ENCODE data around the gene H6PD.

H6PD gene

GRCh38 chr1:9193233-9193625 lies 41.3 kb upstream of the H6PD start:
- H2AFZ ChIP-seq (ENCODE audit: low read depth, low read length, severe bottlenecking), result no peak overlapping the region
- no peak overlapping the region for H3K27ac ChIP-seq (ENCODE audit: low read depth, low read length)
- no peaks in the 10 kb centered on the region for H3K27me3 ChIP-seq (ENCODE audit: low read length)

GRCh38 chr1:9194024-9194423 lies 40.5 kb upstream of the H6PD start:
- no peaks in the 10 kb centered on the region for H3K79me2 ChIP-seq (ENCODE audit: insufficient read depth, low read length)
- TF ChIP-seq EZH2phosphoT487 (conservative IDR thresholded peaks at IDR 0.05; ENCODE audit: low read length), result no peak
- TF ChIP-seq CTCF (IDR thresholded peaks at IDR 0.05; ENCODE audit: insufficient read depth, low read length, poor library complexity, severe bottlenecking), result no peak
- H3K9ac ChIP-seq (ENCODE audit: low read length), result no peak overlapping the region
- no peaks in the 10 kb centered on the region for H3K27me3 ChIP-seq (ENCODE audit: low read length)
- no peaks in the 10 kb centered on the region for H3K9me2 ChIP-seq (replicated peaks; ENCODE audit: insufficient read depth, low read length)
- no peaks in the 10 kb centered on the region for H3K36me3 ChIP-seq (ENCODE audit: low read length)
- H3K27ac ChIP-seq (ENCODE audit: low read depth, low read length), result no peak overlapping the region
- no peaks in the 10 kb centered on the region for H3K9me3 ChIP-seq (ENCODE audit: insufficient read depth, low read length)
- H3K4me3 ChIP-seq (ENCODE audit: insufficient read depth, low read length, poor library complexity, severe bottlenecking), result no peak overlapping the region
- no peaks in the 10 kb centered on the region for H4K20me1 ChIP-seq (ENCODE audit: low read depth, low read length)
- H3F3A ChIP-seq (ENCODE audit: insufficient read depth), result no peaks in the 10 kb centered on the region
- H2AFZ ChIP-seq (ENCODE audit: low read depth, low read length, severe bottlenecking), result no peak overlapping the region
- H3K4me2 ChIP-seq (ENCODE audit: low read depth, low read length, poor library complexity, severe bottlenecking), result no peak overlapping the region

More at GRCh38 chr1:9193233-9193625, 41.3 kb upstream of the H6PD start:
- Histone ChIP-seq H3K79me2 (ENCODE audit: insufficient read depth, low read length) (no peaks in the 10 kb centered on the region), H3K9me2 (replicated peaks; ENCODE audit: insufficient read depth, low read length) (no peaks in the 10 kb centered on the region), H3K36me3 (ENCODE audit: low read length) (no peaks in the 10 kb centered on the region), H3K9me3 (ENCODE audit: insufficient read depth, low read length) (no peaks in the 10 kb centered on the region), H4K20me1 (ENCODE audit: low read depth, low read length) (no peaks in the 10 kb centered on the region), H3K4me2 (ENCODE audit: low read depth, low read length, poor library complexity, severe bottlenecking) (no peak overlapping the region), H3K4me3 (ENCODE audit: insufficient read depth, low read length, poor library complexity, severe bottlenecking) (no peak overlapping the region), H3F3A (ENCODE audit: insufficient read depth) (no peaks in the 10 kb centered on the region), H3K9ac (ENCODE audit: low read length) (no peak overlapping the region)
- TF ChIP-seq EZH2phosphoT487 (conservative IDR thresholded peaks at IDR 0.05; ENCODE audit: low read length), result no peak
- no peak for TF ChIP-seq CTCF (IDR thresholded peaks at IDR 0.05; ENCODE audit: insufficient read depth, low read length, poor library complexity, severe bottlenecking)

- H4K20me1 ChIP-seq (ENCODE audit: low read depth, low read length), result no peaks in the 10 kb centered on the region
- no peak overlapping the region for H2AFZ ChIP-seq (ENCODE audit: low read depth, low read length, severe bottlenecking)
- no peaks in the 10 kb centered on the region for H3K27me3 ChIP-seq (ENCODE audit: low read length)
- no peaks in the 10 kb centered on the region for H3K36me3 ChIP-seq (ENCODE audit: low read length)
- H3K9me3 ChIP-seq (ENCODE audit: insufficient read depth, low read length), result no peaks in the 10 kb centered on the region
- no peaks in the 10 kb centered on the region for H3K79me2 ChIP-seq (ENCODE audit: insufficient read depth, low read length)
- no peak overlapping the region for H3K9ac ChIP-seq (ENCODE audit: low read length)
- no peaks in the 10 kb centered on the region for H3F3A ChIP-seq (ENCODE audit: insufficient read depth)
- no peak overlapping the region for H3K27ac ChIP-seq (ENCODE audit: low read depth, low read length)
- H3K4me3 ChIP-seq (ENCODE audit: insufficient read depth, low read length, poor library complexity, severe bottlenecking), result no peak overlapping the region
- TF ChIP-seq EZH2phosphoT487 (conservative IDR thresholded peaks at IDR 0.05; ENCODE audit: low read length) (no peak), CTCF (IDR thresholded peaks at IDR 0.05; ENCODE audit: insufficient read depth, low read length, poor library complexity, severe bottlenecking) (no peak)
- H3K9me2 ChIP-seq (replicated peaks; ENCODE audit: insufficient read depth, low read length), result no peaks in the 10 kb centered on the region
- H3K4me2 ChIP-seq (ENCODE audit: low read depth, low read length, poor library complexity, severe bottlenecking), result no peak overlapping the region
Observed at GRCh38 chr1:9195651-9196050, 38.9 kb upstream of the H6PD start.
